SJSA1 (cell line): ENCODE measurements around the gene GARIN5A. TPM values are rescaled to one million over a fixed set of nuclear protein-coding genes. Genes with fewer than 3 reads are reported as not detected.

Source experiments
- DNase-seq, 2 experiments: peaks; one replicate each; pipeline ENCODE4 v3.0.0-alpha.2; 2015 to 2020; ENCODE audit warnings: low spot score in 2 of 2, low read depth in 1 of 2
- H3K27ac ChIP-seq: fragments of 250-450 bp; sonication (Bioruptor Pico); 2 replicates; pipeline ENCODE4 v1.5.1; 2020; ENCODE audit warnings: mild to moderate bottlenecking, moderate library complexity
- H3K27me3 ChIP-seq: fragments of 250-450 bp; sonication (Bioruptor Pico); replicated peaks from 2 replicates; pipeline ENCODE4 v1.5.1; 2020; ENCODE audit warnings: mild to moderate bottlenecking, moderate library complexity
- H3K36me3 ChIP-seq: fragments of 250-450 bp; sonication (Bioruptor Pico); 2 replicates; pipeline ENCODE4 v1.5.1; 2020; ENCODE audit warnings: mild to moderate bottlenecking
- H3K4me1 ChIP-seq: fragments of 250-450 bp; sonication (Bioruptor Pico); replicated peaks from 2 replicates; pipeline ENCODE4 v1.6.1; 2021; ENCODE audit warnings: mild to moderate bottlenecking
- H3K4me3 ChIP-seq: fragments of 250-450 bp; sonication (Bioruptor Pico); 2 replicates; pipeline ENCODE4 v1.5.1; 2020; ENCODE audit warnings: mild to moderate bottlenecking
- H3K9me3 ChIP-seq: fragments of 250-450 bp; sonication (Bioruptor Pico); replicated peaks from 2 replicates; pipeline ENCODE4 v1.5.1; 2020; ENCODE audit warnings: mild to moderate bottlenecking
- total RNA-seq: library from RNA; depleted of rRNA; stranded (reverse); fragments of >200 nt; shearing (Covaris generic); gene quantifications from 2 replicates; pipeline ENCODE4 v1.2.3, GENCODE V29; 2014; rRNA removed

The GARIN5A gene
- total RNA-seq = not detected in 2 replicates

DNA sequence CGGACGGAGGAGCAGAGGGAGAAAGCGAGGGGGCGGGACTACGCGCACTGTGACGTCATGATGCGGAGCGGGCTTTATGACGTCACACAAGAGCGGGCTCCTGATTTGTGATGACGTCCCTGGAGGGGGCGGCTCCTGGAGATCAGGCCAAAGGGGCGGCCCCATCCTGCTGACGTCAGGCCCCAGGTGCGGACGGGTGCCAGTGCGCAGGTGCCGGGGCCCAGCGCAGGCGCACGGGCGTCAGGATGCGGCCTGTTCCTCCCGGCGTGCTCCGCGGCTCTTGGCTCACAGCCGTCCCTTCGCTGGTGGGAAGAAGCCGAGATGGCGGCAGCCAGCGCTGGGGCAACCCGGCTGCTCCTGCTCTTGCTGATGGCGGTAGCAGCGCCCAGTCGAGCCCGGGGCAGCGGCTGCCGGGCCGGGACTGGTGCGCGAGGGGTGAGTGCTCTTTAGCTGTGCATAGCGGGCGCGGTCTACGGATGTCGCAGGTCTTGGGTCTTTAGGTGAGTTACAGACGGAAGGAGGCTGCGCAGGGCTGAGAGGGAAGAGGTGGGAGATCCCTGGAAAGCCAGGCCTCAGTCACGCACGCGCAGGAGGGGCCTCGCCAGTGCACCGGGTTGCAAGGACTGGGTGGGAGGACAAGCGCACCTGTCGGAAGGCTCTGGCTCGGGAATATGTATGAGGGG lies at the start of gene GARIN5A, which contains the start of gene EMC10:
Gene GARIN5A, minus strand, starts transcription at position 625 of the 683 bp plus-strand sequence. Its CDS starts 460 bp downstream, at position 165.
Gene EMC10, plus strand, starts transcription at position 284 of the 683 bp plus-strand sequence. Its CDS starts 38 bp downstream, at position 322.
- H3K27ac ChIP-seq = no peak within 1 kb of the TSS
- H3K36me3 ChIP-seq = peaks cover 21% of the 10 kb centered on the region
- DNase-seq = peak; percentile 84 to 86
- no peaks in the 10 kb centered on the region for H3K9me3 ChIP-seq
- peak within 1 kb of the TSS; percentile 70 for H3K4me3 ChIP-seq
- no peaks in the 10 kb centered on the region for H3K27me3 ChIP-seq
- H3K4me1 ChIP-seq = peaks cover 10% of the 10 kb centered on the region

- H3K27me3 ChIP-seq = no peaks in the 10 kb centered on the region; the same call in 1 of the 2 replicates
- H3K27ac ChIP-seq = no peak overlapping the region
- no peaks in the 10 kb centered on the region for H3K4me1 ChIP-seq
- no peaks in the 10 kb centered on the region for H3K36me3 ChIP-seq
- no peaks in the 10 kb centered on the region; the same call in 1 of the 2 replicates for H3K9me3 ChIP-seq
- no peak overlapping the region for H3K4me3 ChIP-seq
- no peak for DNase-seq
Observed at GRCh38 chr19:50522881-50523280, 46.2 kb upstream of the GARIN5A start.

GRCh38 chr19:50520822-50521465 lies 44.3 kb upstream of the GARIN5A start:
- Histone ChIP-seq H3K4me3 (no peak overlapping the region), H3K27me3 (no peaks in the 10 kb centered on the region), H3K9me3 (no peaks in the 10 kb centered on the region; the same call in 1 of the 2 replicates), H3K27ac (no peak overlapping the region), H3K4me1 (no peaks in the 10 kb centered on the region), H3K36me3 (no peaks in the 10 kb centered on the region)
- no peak for DNase-seq

DNA sequence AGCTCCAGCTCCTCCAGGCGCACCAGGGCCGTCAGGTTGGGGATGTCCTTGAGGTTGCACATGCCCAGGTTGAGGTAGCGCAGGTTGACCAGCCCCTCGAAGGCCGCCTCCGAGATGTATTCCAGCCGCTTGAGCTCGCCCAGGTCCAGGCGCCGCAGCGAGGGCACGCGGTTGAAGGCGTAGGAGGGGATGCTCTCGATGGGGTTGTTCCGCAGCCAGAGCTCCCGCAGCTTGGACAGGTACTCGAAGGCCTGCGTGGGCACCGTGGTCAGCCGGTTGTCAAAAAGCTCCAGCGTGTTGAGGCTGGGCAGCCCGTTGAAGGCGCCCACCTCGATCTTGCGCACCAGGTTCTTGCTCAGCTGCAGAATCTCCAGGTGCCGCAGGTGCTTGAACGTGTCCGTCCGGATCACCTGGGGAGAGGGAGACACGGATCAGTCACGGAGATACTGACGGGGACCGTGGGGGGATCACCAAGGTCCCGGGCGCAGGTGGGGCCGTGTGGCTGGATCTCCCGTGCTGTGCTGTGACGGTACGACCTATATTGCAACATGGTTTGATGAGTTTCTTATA lies 42.4 kb upstream of the GARIN5A start:
- DNase-seq = no peak
- Histone ChIP-seq H3K27me3 (0 out of 2 replicates have a peak, but pooled peaks cover 2% of the 10 kb centered on the region), H3K27ac (no peak overlapping the region), H3K4me3 (no peak overlapping the region), H3K9me3 (no peaks in the 10 kb centered on the region; the same call in 1 of the 2 replicates), H3K4me1 (no peaks in the 10 kb centered on the region), H3K36me3 (no peaks in the 10 kb centered on the region)

GRCh38 chr19:50518091-50519005 lies 41.7 kb upstream of the GARIN5A start:
- Histone ChIP-seq H3K4me3 (no peak overlapping the region), H3K27ac (no peak overlapping the region)
- no peak for DNase-seq

GRCh38 chr19:50517704-50518075 lies 41.0 kb upstream of the GARIN5A start:
- H3K4me1 ChIP-seq = no peaks in the 10 kb centered on the region
- H3K27me3 ChIP-seq = 0 out of 2 replicates have a peak, but pooled peaks cover 2% of the 10 kb centered on the region
- no peak for DNase-seq
- no peak overlapping the region for H3K4me3 ChIP-seq
- H3K36me3 ChIP-seq = no peaks in the 10 kb centered on the region
- H3K27ac ChIP-seq = no peak overlapping the region
- no peaks in the 10 kb centered on the region; the same call in 1 of the 2 replicates for H3K9me3 ChIP-seq

More at GRCh38 chr19:50518091-50519005, 41.7 kb upstream of the GARIN5A start:
- H3K36me3 ChIP-seq = no peaks in the 10 kb centered on the region
- 0 out of 2 replicates have a peak, but pooled peaks cover 2% of the 10 kb centered on the region for H3K27me3 ChIP-seq
- no peaks in the 10 kb centered on the region; the same call in 1 of the 2 replicates for H3K9me3 ChIP-seq
- no peaks in the 10 kb centered on the region for H3K4me1 ChIP-seq

DNA sequence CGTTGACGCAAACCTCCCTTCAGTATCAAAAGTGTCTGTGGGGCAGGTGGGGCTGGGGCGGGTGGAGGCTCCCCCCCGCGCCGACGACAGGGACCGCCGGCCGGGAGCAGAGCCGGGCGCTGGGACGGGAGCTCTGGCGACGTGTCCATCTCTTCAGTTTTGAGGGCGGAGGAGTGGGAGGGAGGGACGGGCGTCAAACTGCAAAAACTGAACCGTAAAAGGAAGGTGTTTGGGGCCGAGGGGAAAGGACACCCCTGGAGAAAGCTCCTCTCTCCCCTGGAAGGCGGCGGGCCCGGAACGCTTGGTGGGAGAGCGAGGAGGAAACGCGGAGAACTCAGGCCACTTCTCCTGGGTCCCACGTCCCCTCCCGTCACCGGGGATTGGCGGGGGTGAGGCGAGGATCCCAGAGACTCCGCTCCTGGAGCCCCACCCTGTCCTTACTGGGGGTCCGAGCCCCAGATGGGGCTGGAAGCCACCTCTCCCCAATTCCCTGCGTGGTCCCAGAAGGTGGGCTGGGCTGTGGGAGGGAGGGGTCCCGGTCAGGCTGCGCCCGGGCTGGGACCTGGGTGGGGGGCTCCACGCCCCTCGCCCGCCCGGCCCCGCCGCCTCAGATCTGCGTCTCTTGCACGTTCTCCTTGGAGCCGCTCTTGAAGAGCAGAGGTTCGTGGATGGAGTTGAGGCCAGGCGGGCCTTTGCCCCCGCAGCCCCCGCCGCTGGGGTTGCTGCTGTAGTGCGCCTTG lies 40.5 kb upstream of the GARIN5A start:
- no peak for DNase-seq
- H3K36me3 ChIP-seq = no peaks in the 10 kb centered on the region
- no peaks in the 10 kb centered on the region for H3K4me1 ChIP-seq

GRCh38 chr19:50516456-50516855 lies 39.8 kb upstream of the GARIN5A start:
- no peaks in the 10 kb centered on the region; the same call in 1 of the 2 replicates for H3K9me3 ChIP-seq
- no peak overlapping the region for H3K27ac ChIP-seq
- 0 out of 2 replicates have a peak, but pooled peaks cover 2% of the 10 kb centered on the region for H3K27me3 ChIP-seq
- H3K4me1 ChIP-seq = no peaks in the 10 kb centered on the region
- no peak for DNase-seq
- no peaks in the 10 kb centered on the region for H3K36me3 ChIP-seq
- no peak overlapping the region for H3K4me3 ChIP-seq

More for the DNA sequence above, 40.5 kb upstream of the GARIN5A start:
- H3K9me3 ChIP-seq = no peaks in the 10 kb centered on the region; the same call in 1 of the 2 replicates
- 0 out of 2 replicates have a peak, but pooled peaks cover 2% of the 10 kb centered on the region for H3K27me3 ChIP-seq
- no peak overlapping the region for H3K27ac ChIP-seq
- H3K4me3 ChIP-seq = no peak overlapping the region

DNA sequence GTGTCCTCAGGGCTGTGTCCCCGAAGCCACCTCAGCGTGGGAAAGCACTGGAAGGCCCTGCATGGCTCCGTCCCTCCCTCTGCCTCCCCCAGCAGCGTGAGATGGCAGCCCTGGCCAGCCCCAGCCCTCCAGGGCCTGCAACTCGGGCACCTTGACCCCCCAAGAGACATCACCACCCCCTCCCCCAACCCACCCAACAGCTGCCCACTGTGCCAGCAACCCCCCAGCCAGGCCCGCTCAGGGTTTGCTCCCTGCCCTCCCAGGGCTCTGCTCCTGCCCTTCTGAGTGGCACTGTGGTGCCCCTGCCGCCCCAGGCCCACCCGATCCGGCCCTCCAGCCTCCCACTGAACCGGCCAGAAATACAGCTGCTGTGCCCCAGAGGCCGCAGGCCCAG lies 38.5 kb upstream of the GARIN5A start:
- 0 out of 2 replicates have a peak, but pooled peaks cover 4% of the 10 kb centered on the region for H3K36me3 ChIP-seq
- H3K27me3 ChIP-seq = 0 out of 2 replicates have a peak, but pooled peaks cover 2% of the 10 kb centered on the region
- H3K27ac ChIP-seq = no peak overlapping the region
- H3K4me3 ChIP-seq = no peak overlapping the region
- no peaks in the 10 kb centered on the region; the same call in 1 of the 2 replicates for H3K9me3 ChIP-seq
- no peak for DNase-seq
- peaks cover 5% of the 10 kb centered on the region for H3K4me1 ChIP-seq

GRCh38 chr19:50514346-50515167 lies 37.9 kb upstream of the GARIN5A start:
- no peak overlapping the region for H3K4me3 ChIP-seq
- H3K9me3 ChIP-seq = no peaks in the 10 kb centered on the region; the same call in 1 of the 2 replicates
- 0 out of 2 replicates have a peak, but pooled peaks cover 2% of the 10 kb centered on the region for H3K27me3 ChIP-seq
- peaks cover 7% of the 10 kb centered on the region for H3K4me1 ChIP-seq
- 0 out of 2 replicates have a peak, but pooled peaks cover 4% of the 10 kb centered on the region for H3K36me3 ChIP-seq
- no peak for DNase-seq
- no peak overlapping the region for H3K27ac ChIP-seq

- H3K36me3 ChIP-seq = 0 out of 2 replicates have a peak, but pooled peaks cover 4% of the 10 kb centered on the region
- no peak for DNase-seq
- H3K27ac ChIP-seq = no peak within 1 kb of the TSS
- H3K4me3 ChIP-seq = no peak within 1 kb of the TSS
- H3K27me3 ChIP-seq = 0 out of 2 replicates have a peak, but pooled peaks cover 2% of the 10 kb centered on the region
- H3K4me1 ChIP-seq = peaks cover 7% of the 10 kb centered on the region
- H3K9me3 ChIP-seq = no peaks in the 10 kb centered on the region; the same call in 1 of the 2 replicates
Observed at GRCh38 chr19:50513746-50514345, 37.2 kb upstream of the GARIN5A start, which contains the start of gene ASPDH. ASPDH (minus strand) TSS chr19:50513913; CDS start chr19:50513823, 90 bp downstream.
